Lower lobe of right lung (tissue), 2 donors: Measurements from ENCODE around the gene TFB2M. TPM values are rescaled to one million over a fixed set of nuclear protein-coding genes. Genes with fewer than 3 reads are reported as not detected.

Experiments
- ATAC-seq, 2 donors: fragments of 200-7000 bp; cut with Tn5 transposase; one replicate each; pipeline ENCODE4 v1.9.1; 2020 to 2022; ENCODE audit warnings: mild to moderate bottlenecking in 2 of 2, moderate library complexity in 2 of 2
- DNase-seq: peaks from one replicate; pipeline ENCODE4 v3.0.0-alpha.2; 2020
- H3K27ac ChIP-seq: fragments of 200-600 bp; one replicate; pipeline ENCODE4 v1.8.0; 2022
- H3K27me3 ChIP-seq: fragments of 200-600 bp; one replicate; pipeline ENCODE4 v1.8.0; 2022; ENCODE audit warnings: low read depth
- H3K36me3 ChIP-seq: fragments of 200-600 bp; one replicate; pipeline ENCODE4 v1.8.0; 2022; ENCODE audit warnings: mild to moderate bottlenecking
- H3K4me1 ChIP-seq: fragments of 200-600 bp; one replicate; pipeline ENCODE4 v1.8.0; 2022
- H3K4me3 ChIP-seq: fragments of 200-600 bp; one replicate; pipeline ENCODE4 v1.8.0; 2022; ENCODE audit warnings: mild to moderate bottlenecking
- H3K9me3 ChIP-seq: fragments of 200-600 bp; one replicate; pipeline ENCODE4 v1.8.0; 2022
- intact Hi-C: fragments of 100-400 bp; cut with DNase I; formaldehyde crosslinking; loops from one replicate; pipeline ENCODE4 v1.11.0; 2022
- total RNA-seq: library from RNA; stranded (reverse); fragmentation: NEBNext Ultra II Directional; extraction: Animal tissue kit (Norgen Biotek cat#: 25700); gene quantifications from one replicate; pipeline ENCODE4 v1.2.1, GENCODE V29; 2021
- TF ChIP-seq, protein P1 (sequence below): fragments of 200-600 bp; IDR thresholded peaks from one replicate; pipeline ENCODE4 v1.8.0; 2022; ENCODE audit warnings: antibody characterized with exemption, mild to moderate bottlenecking
- donor health status: DM: no; HTN: yes; CAD: no; lungs with severe emphysema.

The TFB2M gene
- total RNA-seq, 1 donor from 2014 or later = 10.2 TPM

DNA sequence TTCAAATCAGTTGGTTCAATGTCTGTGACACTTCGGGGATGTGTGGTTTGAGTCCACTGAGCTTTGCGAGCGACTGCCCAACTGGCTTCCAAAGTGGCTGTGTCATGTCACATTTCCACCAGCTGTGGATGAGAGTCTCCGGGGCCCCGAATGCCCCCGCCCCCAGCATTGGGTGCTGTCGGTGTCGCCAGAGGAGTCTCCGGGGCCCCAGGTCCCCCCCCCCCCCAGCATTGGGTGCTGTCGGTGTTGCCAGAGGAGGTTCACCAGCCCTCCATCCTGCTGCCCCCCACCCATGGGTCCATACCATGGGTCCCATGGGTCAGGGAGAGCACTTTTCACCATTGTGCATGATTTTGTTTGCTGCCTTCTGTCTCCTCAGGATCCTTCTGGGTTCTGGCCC, 49.9 kb downstream of the TFB2M start:
- no peak for ATAC-seq
- Histone ChIP-seq H3K4me3 (no peak overlapping the region), H3K27ac (no peak overlapping the region), H3K36me3 (no peaks in the 10 kb centered on the region), H3K4me1 (no peaks in the 10 kb centered on the region), H3K9me3 (peaks cover 34% of the 10 kb centered on the region), H3K27me3 (no peaks in the 10 kb centered on the region)
- TF ChIP-seq, protein P1, sequence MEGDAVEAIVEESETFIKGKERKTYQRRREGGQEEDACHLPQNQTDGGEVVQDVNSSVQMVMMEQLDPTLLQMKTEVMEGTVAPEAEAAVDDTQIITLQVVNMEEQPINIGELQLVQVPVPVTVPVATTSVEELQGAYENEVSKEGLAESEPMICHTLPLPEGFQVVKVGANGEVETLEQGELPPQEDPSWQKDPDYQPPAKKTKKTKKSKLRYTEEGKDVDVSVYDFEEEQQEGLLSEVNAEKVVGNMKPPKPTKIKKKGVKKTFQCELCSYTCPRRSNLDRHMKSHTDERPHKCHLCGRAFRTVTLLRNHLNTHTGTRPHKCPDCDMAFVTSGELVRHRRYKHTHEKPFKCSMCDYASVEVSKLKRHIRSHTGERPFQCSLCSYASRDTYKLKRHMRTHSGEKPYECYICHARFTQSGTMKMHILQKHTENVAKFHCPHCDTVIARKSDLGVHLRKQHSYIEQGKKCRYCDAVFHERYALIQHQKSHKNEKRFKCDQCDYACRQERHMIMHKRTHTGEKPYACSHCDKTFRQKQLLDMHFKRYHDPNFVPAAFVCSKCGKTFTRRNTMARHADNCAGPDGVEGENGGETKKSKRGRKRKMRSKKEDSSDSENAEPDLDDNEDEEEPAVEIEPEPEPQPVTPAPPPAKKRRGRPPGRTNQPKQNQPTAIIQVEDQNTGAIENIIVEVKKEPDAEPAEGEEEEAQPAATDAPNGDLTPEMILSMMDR = no peak
- DNase-seq = no peak
- intact Hi-C loops = no loop called here

GRCh38 chr1:246515390-246516005, 50.6 kb downstream of the TFB2M start:
- intact Hi-C loops = no loop called here
- TF ChIP-seq, protein P1 = no peak
- no peaks in the 10 kb centered on the region for H3K36me3 ChIP-seq
- DNase-seq = no peak
- no peak for ATAC-seq
- peaks cover 34% of the 10 kb centered on the region for H3K9me3 ChIP-seq
- H3K4me3 ChIP-seq = no peak overlapping the region
- no peaks in the 10 kb centered on the region for H3K27me3 ChIP-seq
- no peaks in the 10 kb centered on the region for H3K4me1 ChIP-seq
- no peak overlapping the region for H3K27ac ChIP-seq

DNA sequence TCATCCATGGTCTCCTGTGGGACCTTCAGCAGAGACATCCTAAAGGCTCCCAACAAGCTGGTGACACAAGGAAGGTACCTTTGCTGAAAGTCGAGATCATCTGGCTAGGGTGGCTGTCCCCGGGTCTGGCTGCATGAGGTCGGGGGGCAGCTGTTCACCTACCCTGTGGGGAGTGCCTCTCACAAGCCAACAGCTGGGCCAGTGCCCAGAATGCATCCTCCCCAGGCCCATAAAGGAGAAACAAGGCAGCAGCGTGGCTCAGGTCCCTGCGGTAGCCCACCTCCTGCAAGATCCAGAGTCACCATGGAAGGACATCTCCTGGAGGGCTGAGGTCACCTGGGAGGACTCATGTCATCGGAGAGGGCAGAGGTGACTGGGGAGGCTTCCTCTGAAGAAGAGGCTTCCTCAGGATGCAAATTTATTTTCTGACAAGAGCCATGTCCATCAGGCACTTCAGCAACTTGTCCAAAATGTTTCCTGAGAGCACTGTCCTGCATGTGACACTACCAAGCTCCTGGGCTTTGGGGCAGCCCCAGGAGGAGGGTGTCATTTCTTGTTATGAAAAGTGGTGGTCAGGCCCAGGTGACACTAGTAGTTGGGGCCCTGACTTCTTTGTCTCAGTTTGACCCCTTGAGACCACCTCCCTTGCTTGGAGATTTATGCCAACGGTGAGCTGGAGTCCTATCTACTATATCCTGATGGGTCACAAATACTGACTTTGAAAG, 52.3 kb downstream of the TFB2M start:
- no peaks in the 10 kb centered on the region for H3K36me3 ChIP-seq
- no peak overlapping the region for H3K4me3 ChIP-seq
- DNase-seq (no peak), ATAC-seq (no peak)
- no peak overlapping the region for H3K27ac ChIP-seq
- intact Hi-C loops = no loop called here
- H3K27me3 ChIP-seq = no peaks in the 10 kb centered on the region
- no peaks in the 10 kb centered on the region for H3K4me1 ChIP-seq
- TF ChIP-seq, protein P1 = no peak
- H3K9me3 ChIP-seq = peaks cover 34% of the 10 kb centered on the region

DNA sequence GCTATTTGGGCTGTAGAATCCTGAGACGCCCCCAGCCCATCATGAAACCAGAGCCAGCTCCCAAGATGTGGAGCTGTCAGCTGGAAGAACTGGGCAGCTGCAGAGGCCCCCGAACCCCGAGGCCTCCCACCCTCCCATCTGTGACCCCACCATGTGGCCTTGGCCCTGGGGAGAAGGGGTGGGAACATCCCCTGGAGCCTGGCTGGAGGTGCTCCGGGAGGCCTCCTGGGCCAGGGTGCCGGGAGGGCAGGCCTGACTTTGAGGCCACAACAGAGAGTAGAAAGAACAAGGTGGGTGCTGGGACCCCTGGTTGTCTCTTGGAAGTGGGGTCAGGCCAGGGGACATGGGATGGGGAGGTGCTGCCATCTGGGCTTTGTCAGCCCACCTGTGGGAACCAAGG, 53.0 kb downstream of the TFB2M start:
- Histone ChIP-seq H3K27me3 (no peaks in the 10 kb centered on the region), H3K4me3 (no peak overlapping the region), H3K4me1 (no peaks in the 10 kb centered on the region), H3K27ac (no peak overlapping the region), H3K9me3 (peaks cover 34% of the 10 kb centered on the region), H3K36me3 (no peaks in the 10 kb centered on the region)
- intact Hi-C loops = no loop called here
- TF ChIP-seq, protein P1 = no peak
- no peak for ATAC-seq
- DNase-seq = no peak

DNA sequence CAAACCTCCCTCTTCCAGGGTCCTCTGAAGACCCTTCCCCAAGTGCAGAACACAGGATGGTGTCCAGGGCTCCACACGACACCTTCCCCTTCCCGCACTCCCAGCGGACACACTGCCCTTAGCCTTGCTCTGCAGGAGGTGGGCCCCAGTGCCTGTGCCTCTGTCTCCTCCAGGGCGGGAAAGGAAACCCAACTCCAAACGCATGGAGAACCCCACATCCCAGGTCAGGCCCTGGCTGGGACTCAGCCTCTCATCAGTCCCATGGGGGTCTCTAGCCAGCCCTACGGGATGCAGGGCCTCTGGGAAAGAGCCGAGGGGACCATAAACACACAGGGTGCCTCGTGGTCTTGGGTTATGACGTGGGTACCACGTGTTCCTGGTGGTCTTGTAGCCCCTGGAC, 53.4 kb downstream of the TFB2M start:
- no peak overlapping the region for H3K4me3 ChIP-seq
- no peak for ATAC-seq
- peaks cover 34% of the 10 kb centered on the region for H3K9me3 ChIP-seq
- intact Hi-C loops = no loop called here
- DNase-seq = no peak
- H3K27ac ChIP-seq = no peak overlapping the region
- H3K27me3 ChIP-seq = no peaks in the 10 kb centered on the region
- H3K36me3 ChIP-seq = no peaks in the 10 kb centered on the region
- H3K4me1 ChIP-seq = no peaks in the 10 kb centered on the region
- TF ChIP-seq, protein P1 = no peak
